GM18519 (cell line): Measurements from ENCODE around the gene PTGIS.

Source experiments
- ATAC-seq: cut with Tn5 transposase; IDR thresholded peaks from one replicate; pipeline ENCODE4 v1.9.1; 2021; ENCODE audit warnings: mild to moderate bottlenecking, moderate library complexity; ENCODE audit not compliant: unreplicated experiment, low FRiP score

The PTGIS gene

GRCh38 chr20:49595811-49596561, 28.0 kb upstream of the PTGIS start:
- no peak for ATAC-seq

GRCh38 chr20:49595346-49595745, 27.4 kb upstream of the PTGIS start:
- no peak for ATAC-seq

- no peak for ATAC-seq
These were observed 27.0 kb upstream of the PTGIS start for GRCh38 chr20:49594931-49595315.

- ATAC-seq, result no peak
These were observed 26.4 kb upstream of the PTGIS start for GRCh38 chr20:49594143-49594930.

- ATAC-seq, result no peak
These were observed 25.7 kb upstream of the PTGIS start for GRCh38 chr20:49593466-49594142.

- no peak for ATAC-seq
These were observed 24.2 kb upstream of the PTGIS start for GRCh38 chr20:49592120-49592519.

GRCh38 chr20:49591217-49591865, 23.4 kb upstream of the PTGIS start:
- ATAC-seq, result no peak

- ATAC-seq, result no peak
These were observed 22.5 kb upstream of the PTGIS start for GRCh38 chr20:49590163-49591017.

GRCh38 chr20:49589747-49590146, 21.8 kb upstream of the PTGIS start:
- ATAC-seq, result no peak

- ATAC-seq, result no peak
These were observed 19.2 kb upstream of the PTGIS start for GRCh38 chr20:49587111-49587570.

- ATAC-seq, result no peak
These were observed 17.8 kb upstream of the PTGIS start for GRCh38 chr20:49585585-49586245.

- no peak for ATAC-seq
These were observed 16.8 kb upstream of the PTGIS start for GRCh38 chr20:49584418-49585382.

- ATAC-seq, result no peak
These were observed 15.9 kb upstream of the PTGIS start for GRCh38 chr20:49583669-49584417.

GRCh38 chr20:49583343-49583668, 15.4 kb upstream of the PTGIS start:
- ATAC-seq, result no peak

- no peak for ATAC-seq
These were observed 14.7 kb upstream of the PTGIS start for GRCh38 chr20:49582413-49583334.

GRCh38 chr20:49581482-49581881, 13.5 kb upstream of the PTGIS start:
- ATAC-seq, result no peak

GRCh38 chr20:49580813-49581174, 12.9 kb upstream of the PTGIS start:
- ATAC-seq, result no peak
